Activated CD4-positive, alpha-beta T cell treated with anti-CD3 and anti-CD28 coated beads, Interleukin-2, Interleukin-4, amounts not matched to agents 100 ng/mL and 50 ng/mL, durations not matched to agents 16 hours and 8 hours (primary cell): ENCODE results near the gene LRRC36.
A peak's percentile ranks its signal among the peaks of the same experiment; 100 is the strongest.
"Not testable (repeated sequence)": the region's sequence is repeated elsewhere in the genome, so short reads cannot be mapped to it uniquely, and the experiment has no call there.

ENCODE experiments used
- DNase-seq: peaks from one replicate; pipeline ENCODE4 v3.0.0-alpha.2; 2020; ENCODE audit warnings: low spot score

LRRC36 gene

DNA sequence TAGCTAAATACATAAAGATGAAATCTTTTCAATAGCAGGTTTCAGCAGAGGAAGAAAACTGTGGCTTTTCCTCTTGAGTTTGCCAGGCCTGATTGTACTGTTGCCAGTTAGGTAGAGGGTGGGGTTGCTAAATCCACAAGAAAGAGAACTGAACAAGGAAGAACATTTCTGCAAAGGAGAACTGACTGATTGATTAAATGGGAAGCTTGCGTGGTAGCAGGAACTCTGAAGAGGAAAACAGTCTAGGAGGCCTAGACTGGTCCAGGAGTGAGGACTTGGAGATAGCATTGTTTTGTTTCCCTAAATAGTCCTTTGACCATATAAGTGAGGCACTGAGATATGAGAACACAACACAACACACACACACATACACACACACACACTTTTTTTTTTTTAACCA is 18.8 kb downstream of the LRRC36 start:
- no peak for DNase-seq

DNA sequence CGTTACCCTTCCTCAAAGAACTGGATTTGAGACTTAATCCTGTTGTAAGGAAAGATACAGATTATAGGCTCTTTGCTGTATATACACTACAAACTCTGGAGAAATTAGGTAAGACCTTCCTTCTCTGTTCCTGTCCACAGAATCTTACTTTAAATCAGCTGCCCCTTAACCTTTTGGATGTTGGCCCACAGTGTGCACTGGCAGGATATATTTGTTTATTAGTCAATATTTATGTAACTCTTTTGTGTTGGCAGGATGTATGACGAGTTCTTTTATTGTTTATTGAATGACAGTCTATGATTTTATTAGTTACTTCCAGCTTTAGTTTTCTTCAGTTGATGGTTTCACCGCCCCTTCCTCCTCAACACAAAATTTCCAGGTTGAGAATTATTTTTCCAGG is 19.7 kb downstream of the LRRC36 start:
- DNase-seq = no peak

DNA sequence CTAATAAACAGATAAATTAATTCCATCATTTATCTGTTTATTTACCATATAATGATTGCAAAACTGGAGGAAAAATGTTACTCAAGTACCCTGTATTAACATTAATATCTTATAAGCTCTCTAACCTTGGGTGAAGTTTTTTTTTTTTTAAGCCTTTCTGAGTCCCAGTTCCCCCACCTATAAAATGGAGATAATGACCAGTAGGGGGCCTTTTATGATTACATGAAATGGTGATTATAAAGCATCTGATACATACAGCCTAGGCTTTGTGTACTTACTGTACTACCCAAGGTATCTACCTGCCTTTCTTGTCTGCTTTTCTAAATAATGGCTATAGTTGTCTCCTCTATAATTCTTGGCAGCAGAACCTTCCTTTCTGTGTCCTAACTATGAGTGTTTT is 22.6 kb downstream of the LRRC36 start:
- peak; percentile 27 for DNase-seq

DNA sequence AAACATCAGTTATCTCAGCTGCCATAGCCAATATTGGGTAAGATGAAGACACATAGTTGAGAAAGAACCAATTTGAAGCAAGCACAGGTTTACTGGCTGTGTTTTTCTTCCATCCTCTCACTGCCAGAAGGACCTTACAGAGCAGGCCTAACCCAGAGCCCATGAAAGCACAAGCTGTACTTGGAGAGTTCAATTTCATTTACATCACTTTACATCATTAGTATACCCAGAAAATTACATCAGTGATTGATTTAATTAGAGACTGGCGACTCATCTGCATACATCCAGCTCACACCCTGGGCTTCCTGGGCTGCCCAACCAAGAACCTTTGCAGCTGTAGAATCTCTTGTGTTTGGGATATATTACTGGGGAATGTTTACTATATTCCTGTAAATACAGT is 23.7 kb downstream of the LRRC36 start:
- no peak for DNase-seq

DNA sequence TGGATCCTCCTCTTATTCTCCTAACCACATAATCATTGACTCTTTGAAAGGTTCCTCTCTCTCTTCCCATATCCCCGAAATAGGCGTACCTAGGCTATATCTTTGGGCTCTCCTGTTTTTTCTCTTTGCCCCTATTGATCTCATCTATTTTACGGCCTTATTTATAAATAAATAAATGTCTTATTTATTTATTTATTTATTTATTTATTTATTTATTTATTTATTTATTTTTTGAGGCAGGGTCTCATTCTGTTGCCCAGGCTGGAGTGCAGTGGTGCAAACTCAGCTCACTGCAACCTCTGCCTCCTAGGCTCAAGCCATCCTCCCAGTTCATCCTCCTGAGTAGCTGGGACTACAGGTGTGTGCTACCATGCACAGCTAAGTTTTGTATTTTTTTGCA is 25.8 kb downstream of the LRRC36 start:
- DNase-seq = not testable (repeated sequence)

DNA sequence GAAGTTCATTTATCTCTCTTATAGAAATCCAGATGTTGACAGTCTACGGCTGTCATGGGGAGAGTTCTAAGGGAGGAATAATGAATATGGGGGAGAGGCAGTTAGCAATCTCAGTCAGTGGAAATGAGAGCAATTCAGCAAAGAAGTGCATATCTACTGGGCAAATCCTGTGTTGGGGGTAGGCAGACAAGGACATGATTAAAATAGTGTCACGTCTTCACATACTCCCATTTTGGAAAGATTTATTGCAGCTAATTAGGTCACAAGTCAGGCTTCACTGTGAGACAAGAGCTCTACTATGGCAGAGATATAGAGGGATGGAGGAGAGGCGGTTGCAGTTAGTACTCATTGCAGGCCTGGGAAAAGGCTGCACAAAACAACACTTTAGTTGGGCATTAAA is 29.8 kb downstream of the LRRC36 start:
- no peak for DNase-seq

DNA sequence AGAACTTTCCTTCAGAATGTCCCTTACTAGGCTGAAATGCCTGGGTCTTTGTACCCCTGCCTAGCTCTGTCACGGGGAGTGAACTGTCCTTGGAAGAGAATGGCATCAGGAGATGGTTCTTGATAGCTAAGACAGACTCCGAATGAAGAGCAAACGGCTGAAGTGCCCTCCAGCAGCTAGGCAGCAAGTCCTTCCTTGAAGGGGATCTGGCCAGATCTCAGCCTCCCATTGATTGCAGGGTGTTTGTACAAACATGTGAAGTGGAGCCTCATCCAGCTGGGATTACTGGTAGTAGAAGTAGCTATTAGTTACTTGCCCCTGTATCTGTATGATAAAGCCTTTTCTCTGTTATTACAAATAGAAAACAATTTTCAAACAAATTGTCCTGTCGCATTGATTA is 30.9 kb downstream of the LRRC36 start:
- DNase-seq = no peak

DNA sequence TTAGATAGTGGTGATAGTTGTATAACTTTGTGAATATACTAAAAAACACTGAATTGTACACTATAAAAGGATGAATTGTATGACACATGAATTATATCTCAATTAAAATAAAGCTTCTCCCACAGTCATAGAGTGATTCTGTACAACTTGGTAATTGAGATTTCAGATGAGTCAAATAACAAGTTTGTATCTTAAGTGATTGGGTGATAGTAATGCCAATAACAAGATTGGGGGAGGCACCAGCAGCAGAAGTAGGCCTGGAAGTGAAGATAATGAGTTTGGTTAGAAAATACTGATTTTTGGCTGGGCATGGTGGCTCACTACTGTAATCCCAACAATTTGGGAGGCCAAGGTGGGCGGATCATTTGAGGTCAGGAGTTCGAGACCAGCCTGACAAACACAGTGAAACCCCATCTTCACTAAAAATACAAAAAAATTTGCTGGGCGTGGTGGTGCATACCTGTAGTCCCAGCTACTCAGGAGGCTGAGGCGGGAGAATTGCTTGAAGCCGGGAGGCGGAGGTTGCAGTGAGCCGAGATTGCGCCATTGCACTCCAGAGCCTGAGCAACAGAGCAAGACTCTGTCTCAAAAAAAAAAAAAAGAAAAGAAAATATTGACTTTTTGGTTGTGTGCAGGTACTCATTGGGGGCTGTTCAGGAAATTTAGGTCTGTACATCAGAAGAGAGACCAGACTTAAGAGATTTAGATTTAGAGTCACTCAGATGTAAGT is 33.1 kb downstream of the LRRC36 start:
- not testable (repeated sequence) for DNase-seq

DNA sequence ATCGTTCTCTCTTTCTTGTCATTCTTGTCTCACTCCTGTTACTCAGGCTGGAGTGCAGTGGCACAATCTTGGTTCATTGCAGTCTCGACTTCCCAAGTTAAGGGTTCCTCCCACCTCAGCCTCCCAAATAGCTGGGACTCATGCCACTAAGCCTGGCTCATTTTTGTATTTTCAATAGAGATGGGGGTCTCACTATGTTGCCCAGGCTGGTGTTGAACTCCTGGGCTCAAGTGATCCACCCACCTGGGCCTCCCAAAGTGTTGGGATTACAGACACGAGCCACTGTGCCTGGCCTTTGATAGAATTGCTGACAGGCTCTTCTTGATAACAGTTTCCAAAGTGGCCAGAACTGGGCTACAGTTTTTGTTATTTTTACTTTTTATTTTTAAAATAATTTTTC is 34.4 kb downstream of the LRRC36 start:
- no peak for DNase-seq

DNA sequence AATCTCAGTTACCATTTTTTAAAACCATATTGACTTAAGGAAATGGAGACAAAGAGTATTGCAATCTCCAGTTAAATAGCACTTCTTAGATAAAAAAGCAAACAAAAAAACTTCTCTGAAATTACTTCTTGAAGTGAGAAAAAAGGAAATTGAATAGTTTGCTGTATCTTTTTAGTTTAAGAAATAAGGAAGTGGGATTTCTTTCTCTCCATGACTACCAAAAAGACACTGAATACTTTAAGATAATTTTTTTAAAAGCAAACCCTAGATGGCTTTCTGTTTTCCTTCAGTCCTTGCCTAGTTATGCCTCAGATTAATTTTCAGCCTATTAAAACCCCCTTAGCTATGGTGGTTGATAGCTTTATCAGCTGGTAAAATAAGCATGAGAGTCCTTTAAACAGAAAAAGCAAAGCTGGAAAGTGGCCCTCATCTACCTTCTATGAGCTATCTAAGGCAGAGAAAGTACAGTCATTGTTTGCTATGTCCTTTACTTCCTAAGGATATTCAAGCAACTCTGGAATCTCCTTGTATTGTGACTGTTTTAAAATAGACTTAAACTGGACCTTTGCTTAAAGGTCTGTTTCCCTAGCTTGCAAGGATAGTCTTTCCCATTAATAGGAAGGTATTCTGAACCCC is 38.1 kb downstream of the LRRC36 start:
- DNase-seq = no peak

DNA sequence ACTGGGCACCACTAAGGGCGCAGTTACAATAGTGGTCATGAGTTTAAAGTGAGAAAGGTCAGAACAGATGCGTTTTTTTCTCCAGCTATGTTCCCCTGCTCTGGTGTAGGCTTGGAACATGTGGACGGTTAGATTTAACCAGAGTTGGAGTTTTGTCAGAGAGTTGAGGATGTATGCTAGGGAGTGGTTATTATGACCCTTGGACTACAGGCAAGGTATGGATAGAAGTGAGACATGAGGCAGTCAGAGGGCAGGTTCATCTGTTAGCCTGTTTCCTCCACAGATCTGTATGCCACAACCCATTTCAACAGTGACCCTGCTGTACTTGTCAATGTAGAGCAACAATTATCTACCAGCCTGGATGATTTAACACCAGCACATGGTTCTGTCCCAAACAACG is 44.0 kb downstream of the LRRC36 start:
- no peak for DNase-seq

DNA sequence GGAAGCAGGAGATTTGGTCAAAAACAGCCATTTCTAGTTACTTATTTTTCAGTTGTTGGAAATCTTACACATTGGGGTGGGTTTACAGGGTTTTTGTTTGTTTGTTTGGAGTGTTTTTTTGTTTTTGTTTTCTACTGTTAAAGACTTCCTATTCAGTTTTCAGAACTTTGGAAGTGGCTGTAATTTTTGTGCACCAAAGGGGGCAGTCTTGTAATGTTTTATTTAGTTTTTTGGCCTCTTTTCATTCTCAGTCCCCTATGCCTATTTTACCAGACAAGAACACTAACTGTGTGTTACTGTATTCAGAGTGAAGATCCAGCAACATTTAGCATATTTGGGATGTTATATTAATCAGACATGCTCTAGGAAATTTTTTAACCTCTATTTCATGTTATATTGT is 46.0 kb downstream of the LRRC36 start:
- DNase-seq = no peak

DNA sequence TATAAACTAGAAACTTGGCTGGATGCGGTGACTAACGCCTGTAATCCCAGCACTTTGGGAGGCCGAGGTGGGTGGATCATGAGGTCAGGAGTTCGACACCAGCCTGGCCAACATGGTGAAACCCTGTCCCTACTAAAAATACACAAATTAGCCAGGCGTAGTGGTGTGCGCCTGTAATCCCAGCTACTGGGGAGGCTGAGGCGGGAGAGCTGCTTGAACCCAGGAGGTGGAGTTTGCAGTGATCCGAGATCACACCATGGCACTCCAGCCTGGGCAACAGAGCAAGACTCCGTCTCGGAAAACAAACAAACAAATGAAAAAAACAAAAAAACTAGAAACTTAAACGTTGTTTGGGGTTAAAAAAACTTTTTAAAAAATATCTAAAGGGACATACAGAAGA is 49.4 kb downstream of the LRRC36 start:
- DNase-seq = not testable (repeated sequence)

DNA sequence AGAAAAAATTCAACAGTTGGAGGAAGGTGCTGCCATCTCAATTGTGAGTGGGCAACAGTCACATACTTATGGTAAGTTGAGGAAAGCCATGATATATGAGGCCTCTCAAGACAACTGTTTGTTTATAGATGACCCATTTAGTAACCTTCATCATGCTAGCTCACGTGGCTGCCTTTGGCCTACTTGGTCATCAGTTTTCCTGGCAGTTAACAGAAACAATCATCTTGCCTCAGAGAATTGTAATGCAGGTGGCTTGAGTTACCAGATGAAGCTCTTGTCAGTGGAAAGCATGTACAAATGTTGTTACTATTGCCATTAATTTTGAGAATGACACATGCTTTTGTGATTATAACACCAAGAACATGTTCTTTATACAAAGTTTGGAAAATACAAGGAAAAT is 52.0 kb downstream of the LRRC36 start:
- DNase-seq = no peak

DNA sequence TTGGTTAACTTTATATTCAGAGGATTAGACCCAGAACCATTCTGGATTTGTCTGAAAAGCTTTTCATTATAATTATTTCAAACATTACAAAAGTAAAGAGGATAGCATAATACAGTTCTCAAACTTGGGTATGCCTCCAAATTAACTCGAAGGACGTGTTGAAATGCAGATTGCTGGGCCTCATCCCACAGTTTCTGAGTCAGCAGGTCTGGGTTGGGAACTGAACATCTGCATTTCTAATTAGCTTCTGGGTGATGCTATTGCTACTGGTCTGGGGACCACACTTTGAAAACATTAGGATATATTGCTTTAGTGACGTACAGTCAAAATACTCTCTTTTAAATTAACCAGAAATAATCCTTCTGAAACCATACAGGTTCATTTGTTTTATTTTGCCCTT is 56.7 kb downstream of the LRRC36 start:
- no peak for DNase-seq

DNA sequence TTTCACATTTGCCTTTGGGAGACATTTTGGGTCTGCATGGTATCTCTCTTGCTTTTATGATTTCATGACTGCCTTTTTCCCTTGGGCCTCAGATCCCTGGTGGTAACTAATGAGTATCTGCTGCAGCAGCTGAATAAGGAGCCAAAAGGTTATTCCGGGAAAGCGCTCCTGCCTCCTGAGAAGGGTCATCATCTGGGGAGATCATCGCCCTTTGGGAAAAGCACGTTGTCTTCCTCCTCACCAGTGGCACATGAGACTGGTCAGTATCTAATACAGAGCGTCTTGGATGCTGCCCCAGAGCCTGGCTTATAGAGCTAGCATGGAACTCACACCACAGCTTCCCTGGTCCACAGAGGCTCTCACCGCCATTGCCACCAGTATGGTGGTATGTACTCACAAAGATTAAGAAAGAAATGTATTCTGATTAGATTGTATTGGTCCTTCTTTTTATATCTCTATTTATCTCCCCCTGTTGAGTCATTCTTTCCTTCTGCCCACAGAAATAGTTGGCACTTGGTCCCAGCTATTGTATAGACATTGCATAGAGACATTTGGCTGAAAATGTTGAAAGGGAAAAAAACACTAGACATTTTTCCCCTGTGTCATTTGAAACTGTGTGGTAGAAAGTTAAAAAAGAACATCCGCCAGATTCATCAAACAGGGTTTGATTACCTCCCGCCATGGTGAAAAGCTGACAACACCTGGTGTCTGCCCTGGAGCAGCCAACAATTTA is 58.3 kb downstream of the LRRC36 start:
- DNase-seq = no peak

DNA sequence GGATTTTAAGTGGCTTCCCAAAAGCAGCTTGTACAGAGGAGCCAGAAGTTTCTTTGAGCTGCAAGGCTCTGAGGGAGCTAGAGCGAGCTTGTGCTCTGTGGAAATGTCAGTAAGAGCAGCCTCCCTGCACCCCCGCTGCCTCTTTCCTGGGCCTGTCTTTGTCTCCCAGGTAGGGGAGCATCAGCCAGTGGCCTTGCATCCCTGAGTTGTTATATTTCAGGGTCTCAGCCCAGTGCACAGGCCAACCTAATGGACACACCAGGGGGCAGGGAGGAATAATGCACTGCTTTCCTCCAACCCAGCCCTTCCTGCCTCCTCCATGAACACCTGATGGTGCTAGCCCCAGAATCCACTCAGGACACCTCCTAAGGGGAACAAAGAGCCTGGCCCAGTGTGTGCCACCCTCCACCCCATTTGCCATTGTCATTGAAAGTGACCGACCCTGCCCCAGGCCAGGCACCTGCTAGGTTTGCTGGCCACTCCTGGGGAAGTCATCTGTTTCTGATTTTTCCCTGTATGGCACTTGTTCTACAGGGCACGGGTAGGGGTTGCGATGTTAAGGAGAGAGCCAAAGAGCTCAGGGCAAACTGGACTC is 60.3 kb downstream of the LRRC36 start:
- DNase-seq = no peak

DNA sequence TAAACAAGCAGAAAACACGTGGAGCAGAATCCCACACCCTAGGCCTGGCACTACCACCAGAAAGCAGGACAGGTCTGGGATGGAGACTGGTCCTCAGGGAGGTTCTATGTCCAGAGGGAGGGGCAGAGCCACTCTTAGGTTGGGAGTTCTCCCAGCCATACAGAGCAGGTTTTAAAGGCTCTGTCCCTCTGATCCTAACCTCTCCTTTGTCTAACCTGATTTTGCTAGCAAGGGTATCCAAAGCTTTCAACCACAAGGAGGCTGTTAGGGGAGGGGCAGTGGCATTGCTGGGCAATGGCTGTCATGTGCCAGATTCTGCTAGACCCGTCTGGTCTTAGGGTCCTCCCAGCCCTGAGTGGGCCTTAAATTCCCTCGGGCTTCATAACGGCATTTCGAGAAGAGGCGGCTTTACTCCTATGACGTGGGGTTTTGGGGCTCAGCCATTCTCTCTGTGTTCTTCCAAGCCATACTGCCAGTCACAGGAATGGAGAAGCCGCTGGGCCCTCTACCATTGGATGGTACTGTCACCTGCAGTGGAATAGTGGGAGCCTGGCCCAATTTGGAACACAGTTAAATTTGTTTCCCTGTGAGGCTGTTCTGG is 61.0 kb downstream of the LRRC36 start:
- no peak for DNase-seq

DNA sequence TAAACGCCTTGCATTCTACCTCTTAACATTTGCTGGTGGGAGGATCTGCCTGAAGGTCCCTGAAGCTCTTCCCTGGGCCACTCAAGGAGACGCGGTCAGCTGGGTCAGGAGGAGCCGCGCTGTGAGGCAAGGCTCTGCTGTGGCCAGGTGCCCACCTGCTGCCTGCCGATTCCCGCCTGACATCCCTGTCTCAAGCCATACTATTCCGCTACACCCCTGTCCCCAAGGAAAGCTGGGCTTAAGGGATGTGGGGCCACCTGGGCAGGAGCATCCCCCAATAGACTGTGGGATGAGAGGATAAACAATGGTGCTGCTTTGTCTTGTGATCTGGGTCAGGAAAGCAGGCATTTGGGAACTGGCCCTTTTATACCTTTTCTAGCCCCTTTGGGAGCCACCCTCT is 61.6 kb downstream of the LRRC36 start:
- DNase-seq = no peak

DNA sequence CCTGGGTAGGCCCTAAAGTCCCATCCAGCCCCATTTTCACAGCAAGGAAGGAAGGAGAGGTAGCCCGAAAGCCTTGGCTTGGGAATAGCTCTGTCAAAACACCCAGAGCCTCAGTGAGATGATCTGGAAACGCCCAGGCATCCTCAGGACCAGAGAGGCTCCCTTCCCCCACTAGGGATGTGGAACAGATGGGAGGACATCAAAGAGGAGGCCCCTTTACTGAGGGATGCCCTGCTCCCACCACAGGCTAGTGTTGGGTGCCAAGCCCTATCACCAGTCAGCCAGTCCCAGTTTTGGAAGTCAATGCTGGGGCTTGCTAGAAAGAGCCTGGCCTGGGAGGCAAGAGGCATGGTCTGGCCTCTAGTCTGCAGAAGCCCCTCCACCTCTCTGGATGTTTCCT is 62.0 kb downstream of the LRRC36 start:
- DNase-seq = no peak

DNA sequence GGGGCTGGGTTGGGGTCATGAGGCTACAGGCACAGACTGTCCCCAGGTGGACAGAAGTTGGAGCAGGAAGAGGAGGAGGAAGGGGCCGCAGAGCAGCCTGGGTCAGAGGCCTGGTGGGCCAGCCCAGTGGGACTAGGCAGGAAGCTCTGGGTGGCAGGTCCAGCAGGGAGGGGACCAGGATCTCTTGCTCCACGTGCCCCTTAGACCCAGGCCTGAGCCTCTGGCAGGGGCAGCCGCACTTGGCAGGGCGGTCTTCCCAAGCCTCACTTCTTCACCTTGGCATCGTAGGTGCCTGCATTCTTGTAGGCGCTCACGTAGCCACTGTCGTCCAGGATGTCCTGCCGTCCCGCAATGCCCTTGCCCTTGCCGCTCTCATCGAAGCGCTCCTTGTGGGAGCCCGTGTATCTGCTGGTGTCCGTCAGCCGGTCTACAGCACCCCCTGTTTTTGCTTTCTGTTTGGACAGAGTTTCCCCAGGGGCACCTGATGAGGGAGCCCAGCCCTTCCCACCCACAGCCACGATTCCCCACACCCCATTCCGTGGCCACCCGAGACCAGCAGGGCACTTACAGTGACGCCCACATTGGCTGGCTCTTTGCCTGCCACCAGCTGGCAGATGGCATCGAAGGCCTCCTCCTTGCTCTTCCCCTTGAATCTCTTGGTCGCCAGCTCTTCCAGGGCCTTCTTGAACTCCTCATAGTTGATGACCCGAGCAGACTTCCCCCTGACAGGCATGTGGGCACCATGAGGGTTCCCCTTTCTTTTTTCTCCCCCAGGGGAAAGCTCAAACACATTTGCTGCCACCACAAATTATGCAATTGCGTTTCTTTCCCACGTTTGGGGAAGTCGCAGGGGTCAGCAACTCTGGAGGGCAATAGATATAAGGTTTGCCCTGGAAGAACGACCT is 63.5 kb downstream of the LRRC36 start:
- DNase-seq = no peak
